GM19328 (cell line): ENCODE measurements around the gene ENOSF1.

Experiments
- ATAC-seq: cut with Tn5 transposase; IDR thresholded peaks from one replicate; pipeline ENCODE4 v1.9.1; 2021; ENCODE audit warnings: mild to moderate bottlenecking, moderate library complexity; ENCODE audit not compliant: unreplicated experiment

The ENOSF1 gene

DNA sequence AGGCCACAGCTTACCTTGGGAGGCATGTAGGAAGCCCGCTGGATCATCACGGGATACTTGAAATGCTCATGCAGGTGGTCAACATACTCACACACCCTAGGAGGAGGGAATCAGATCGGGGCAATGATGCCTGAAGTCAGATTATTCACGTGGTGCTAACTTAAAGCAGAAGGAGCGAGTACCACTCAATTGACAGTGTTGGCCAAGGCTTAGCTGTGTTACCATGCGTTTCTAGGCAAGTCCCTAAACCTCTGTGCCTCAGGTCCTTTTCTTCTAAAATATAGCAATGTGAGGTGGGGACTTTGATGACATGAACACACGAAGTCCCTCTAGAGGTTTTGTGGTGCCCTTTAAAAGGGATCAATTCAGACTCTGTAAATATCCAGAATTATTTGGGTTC lies 37.1 kb downstream of the ENOSF1 start:
- ATAC-seq = no peak

DNA sequence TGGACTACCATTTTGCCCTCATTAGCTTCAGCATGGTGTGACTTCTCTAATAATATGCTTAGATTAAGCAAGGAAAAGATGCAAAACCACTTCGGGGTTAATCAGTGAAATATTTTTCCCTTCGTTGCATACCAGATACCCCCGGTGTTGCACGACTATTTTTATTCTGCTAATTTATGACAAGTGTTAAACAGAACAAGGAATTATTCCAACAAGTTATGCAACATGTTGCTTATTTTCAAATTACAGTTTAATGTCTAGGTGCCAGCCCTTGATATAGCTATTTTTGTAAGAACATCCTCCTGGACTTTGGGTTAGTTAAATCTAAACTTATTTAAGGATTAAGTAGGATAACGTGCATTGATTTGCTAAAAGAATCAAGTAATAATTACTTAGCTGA lies 38.7 kb downstream of the ENOSF1 start:
- ATAC-seq = no peak

- ATAC-seq = no peak
These were observed 39.1 kb downstream of the ENOSF1 start for GRCh38 chr18:673317-673716.

DNA sequence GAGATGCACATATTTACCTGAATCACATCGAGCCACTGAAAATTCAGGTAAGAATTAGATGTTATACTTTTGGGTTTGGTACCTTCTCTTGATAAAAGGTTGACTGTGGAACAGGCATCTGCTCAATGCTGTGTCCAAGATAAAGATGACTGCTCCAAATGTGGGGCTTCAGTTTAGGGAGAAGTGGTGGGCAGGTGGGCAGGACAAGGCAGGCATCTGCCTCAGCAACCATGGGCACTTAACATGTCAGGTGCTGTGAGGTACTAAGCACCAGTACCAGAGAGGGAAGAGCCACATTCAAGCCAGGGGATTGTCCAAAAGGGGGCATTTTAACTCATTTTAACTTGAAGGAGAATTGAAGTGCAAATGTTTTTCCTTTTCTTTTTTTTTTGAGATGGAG lies 41.0 kb downstream of the ENOSF1 start:
- no peak for ATAC-seq

DNA sequence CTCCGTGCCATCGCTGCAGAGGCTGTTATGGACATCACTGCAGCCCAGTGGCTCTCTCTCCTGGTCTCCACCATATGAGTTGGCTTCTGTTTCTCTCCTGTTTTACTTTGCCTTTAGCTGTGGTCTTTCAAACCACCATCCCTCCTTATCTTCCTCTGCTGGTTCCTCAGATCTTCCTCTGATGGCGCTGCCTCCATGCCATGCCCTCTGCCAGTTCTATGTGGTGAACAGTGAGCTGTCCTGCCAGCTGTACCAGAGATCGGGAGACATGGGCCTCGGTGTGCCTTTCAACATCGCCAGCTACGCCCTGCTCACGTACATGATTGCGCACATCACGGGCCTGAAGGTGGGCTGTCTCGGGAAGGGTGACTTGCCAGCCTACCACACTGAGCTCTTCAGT lies 41.9 kb downstream of the ENOSF1 start:
- no peak for ATAC-seq

DNA sequence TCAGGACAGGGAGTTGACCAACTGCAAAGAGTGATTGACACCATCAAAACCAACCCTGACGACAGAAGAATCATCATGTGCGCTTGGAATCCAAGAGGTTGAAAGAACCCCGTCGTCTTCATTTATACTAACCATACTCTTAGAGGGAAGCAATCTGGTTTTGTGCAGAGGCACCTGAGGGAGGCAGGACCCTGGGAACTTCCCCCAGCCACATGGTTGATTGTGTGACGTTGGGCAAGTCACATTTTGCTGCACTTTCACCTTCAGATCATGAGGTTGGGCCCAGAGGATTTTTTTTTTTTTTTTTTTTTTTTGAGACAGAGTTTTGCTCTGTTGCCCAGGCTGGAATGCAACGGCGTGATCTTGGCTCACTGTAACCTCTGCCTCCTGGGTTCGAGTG lies 43.4 kb downstream of the ENOSF1 start:
- ATAC-seq = no peak

GRCh38 chr18:668260-668659 lies 44.2 kb downstream of the ENOSF1 start:
- ATAC-seq = no peak

GRCh38 chr18:666628-667027 lies 45.8 kb downstream of the ENOSF1 start:
- ATAC-seq = no peak

- no peak for ATAC-seq
These were observed 46.3 kb downstream of the ENOSF1 start for GRCh38 chr18:666177-666576.

DNA sequence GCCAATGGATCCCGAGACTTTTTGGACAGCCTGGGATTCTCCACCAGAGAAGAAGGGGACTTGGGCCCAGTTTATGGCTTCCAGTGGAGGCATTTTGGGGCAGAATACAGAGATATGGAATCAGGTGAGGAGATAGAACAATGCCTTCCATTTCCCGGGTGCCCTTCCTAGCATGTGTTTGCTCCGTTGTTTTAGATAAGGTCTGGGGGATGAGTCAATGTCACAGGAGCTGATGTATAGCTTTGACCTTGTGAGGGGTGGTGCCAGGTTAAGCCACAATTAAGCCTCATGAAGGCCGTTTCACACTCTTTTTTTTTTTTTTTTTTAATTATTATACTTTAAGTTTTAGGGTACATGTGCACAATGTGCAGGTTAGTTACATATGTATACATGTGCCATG lies 50.2 kb downstream of the ENOSF1 start:
- no peak for ATAC-seq

GRCh38 chr18:659597-659996 lies 52.8 kb downstream of the ENOSF1 start:
- no peak for ATAC-seq

DNA sequence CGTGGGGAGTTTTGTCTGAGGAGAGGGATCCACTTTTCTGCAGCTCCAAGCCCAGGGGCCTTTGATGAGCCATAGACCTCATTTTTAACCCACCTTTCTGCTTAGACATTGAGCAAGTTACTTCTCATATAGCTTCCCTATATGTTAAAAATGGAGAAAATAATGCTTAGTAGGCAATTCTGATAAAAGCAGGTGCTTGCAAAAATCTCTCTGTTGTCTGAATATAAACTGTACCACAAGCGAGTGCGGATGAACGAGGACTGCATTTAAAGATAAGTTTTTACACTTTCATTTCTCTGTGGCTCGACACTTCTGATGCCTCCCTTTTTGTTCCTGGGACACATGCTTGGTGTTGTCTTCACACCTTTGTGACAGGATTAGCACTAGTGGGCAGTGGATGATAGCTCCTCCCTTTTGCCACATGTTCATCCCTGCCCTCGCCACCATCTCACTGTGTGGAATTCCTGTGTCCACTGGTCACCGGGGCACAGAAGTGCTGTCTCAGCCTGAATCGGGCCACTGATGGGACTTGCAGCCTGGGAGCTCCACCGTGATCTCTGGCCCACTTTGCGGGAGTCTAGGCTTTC lies 53.4 kb downstream of the ENOSF1 start:
- no peak for ATAC-seq

DNA sequence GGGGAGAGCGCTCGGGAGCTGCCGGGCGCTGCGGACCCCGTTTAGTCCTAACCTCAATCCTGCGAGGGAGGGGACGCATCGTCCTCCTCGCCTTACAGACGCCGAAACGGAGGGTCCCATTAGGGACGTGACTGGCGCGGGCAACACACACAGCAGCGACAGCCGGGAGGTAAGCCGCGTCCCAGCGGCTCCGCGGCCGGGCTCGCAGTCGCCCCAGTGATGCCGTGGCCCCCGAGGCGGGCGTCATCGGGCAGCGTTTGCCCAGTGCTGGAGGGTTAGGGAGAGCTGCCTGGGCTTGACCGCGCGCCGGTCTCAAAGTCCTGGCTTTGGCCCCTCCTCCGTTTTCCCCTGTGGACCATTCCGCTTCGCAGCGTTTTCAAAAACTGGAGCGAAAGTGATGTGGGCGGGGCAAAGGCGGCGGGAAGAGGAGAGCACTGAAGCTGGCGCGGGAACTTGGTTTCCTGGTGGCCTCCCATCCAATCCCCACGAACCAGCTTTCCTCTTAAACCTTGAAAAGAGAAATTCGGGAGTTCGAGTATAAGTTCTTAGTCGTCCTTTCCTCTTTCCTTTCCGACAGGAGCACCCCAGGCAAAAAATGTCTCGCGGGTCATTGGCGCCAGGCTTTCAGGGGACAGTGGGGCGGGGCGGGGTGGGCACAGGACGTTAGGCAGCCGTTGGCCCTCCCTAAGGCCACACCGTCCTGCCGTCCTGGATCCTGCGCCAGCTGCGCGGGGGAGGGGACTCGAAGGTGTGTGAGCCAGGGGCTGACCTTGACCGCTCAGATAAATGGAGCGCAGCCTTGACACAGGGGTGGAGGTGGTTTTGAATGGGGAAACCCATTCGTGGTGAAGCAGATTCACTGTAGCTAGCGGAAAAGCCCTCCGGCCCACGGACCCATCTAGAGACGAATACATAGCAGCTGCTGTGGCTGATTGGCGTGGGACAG lies 54.2 kb downstream of the ENOSF1 start:
- ATAC-seq = peak; percentile 45

DNA sequence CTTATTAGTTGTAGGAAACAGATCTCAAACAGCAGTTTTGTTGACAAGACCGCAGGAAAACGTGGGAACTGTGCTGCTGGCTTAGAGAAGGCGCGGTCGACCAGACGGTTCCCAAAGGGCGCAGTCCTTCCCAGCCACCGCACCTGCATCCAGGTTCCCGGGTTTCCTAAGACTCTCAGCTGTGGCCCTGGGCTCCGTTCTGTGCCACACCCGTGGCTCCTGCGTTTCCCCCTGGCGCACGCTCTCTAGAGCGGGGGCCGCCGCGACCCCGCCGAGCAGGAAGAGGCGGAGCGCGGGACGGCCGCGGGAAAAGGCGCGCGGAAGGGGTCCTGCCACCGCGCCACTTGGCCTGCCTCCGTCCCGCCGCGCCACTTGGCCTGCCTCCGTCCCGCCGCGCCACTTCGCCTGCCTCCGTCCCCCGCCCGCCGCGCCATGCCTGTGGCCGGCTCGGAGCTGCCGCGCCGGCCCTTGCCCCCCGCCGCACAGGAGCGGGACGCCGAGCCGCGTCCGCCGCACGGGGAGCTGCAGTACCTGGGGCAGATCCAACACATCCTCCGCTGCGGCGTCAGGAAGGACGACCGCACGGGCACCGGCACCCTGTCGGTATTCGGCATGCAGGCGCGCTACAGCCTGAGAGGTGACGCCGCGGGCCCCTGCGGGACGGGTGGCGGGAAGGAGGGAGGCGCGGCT lies 55.0 kb downstream of the ENOSF1 start, which contains the start of gene TYMS:
Gene TYMS (plus strand): TSS at position 343 of the 690 bp plus-strand sequence. CDS start 90 bp downstream, at position 433.
- peak; percentile 45 for ATAC-seq

- ATAC-seq = no peak
These were observed 57.0 kb downstream of the ENOSF1 start for GRCh38 chr18:655445-655844.

- no peak for ATAC-seq
These were observed 57.8 kb downstream of the ENOSF1 start for GRCh38 chr18:654601-655000.

DNA sequence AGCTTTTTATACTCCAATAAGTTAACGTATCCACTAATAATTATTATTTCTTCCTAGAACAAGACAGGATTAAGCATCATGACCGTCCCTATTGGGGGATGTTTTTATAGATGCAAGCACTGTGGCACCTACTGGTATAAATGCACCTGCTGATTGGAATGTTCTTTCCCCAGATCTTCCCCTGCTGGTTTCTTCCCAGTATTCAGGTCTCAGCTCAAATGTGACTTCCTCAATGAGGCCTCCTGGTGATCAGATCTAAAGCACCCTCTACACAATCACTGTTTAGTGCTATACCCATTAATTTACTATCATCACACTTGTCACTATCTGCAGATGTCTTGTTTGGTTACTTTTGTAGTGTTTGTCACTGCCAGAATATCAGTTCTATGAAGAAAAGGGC lies 58.9 kb downstream of the ENOSF1 start:
- no peak for ATAC-seq

DNA sequence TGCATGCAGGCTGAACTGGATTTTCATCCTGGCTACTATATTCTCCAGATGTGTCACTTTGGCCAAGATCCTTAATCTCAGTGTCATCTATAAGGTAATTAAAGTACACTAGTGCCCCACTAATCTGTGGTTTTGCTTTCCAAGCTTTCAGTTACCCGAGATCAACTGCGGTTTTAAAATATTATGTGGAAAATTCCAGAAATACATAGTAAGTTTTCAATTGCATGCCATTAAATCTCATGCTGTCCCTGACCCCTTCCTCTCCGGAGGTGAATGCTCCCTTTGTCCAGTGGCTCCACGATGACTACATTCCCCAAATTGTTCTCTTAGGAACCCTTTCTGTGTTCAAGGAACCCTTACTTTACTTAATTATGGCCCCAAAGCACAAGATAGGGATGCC lies 60.3 kb downstream of the ENOSF1 start:
- no peak for ATAC-seq

DNA sequence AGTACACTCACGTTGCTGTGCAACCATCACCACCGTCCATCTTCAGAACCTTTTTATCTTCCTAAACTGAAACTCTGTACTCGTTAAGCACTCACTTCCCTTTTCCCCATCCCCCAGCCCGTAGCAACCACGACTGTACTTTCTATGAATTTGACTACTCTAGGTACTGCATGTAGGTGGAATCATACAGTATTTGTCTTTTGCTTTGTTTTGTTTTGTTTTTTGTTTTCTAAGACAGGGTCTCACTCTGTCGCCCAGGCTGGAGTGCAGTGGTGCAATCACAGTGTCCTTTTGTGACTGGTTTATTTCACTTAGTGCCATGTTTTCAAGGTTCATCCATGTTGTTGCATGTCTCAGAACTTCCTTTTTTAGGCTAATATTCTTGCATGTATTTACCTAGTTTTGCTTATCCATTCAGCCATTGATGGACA lies 62.0 kb downstream of the ENOSF1 start:
- ATAC-seq = peak; percentile 98

DNA sequence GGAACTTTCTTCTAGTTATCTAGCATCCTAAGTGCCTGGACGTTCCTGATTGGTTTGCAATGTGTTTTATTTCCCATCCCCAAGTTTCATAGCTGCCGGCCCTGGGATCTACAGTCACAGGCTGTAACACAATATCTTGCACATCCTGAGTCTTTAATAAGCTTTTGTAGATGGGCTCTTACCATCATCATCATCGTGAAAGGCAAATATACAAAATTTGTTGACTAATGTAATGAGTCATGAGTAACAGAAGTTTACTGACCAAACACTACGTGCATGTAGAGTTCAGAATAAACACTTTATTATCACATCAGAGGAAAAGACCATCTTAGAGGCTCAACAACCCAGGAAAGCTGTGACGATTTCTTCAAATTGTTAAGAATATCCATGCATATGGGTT lies 63.1 kb downstream of the ENOSF1 start:
- ATAC-seq = no peak

DNA sequence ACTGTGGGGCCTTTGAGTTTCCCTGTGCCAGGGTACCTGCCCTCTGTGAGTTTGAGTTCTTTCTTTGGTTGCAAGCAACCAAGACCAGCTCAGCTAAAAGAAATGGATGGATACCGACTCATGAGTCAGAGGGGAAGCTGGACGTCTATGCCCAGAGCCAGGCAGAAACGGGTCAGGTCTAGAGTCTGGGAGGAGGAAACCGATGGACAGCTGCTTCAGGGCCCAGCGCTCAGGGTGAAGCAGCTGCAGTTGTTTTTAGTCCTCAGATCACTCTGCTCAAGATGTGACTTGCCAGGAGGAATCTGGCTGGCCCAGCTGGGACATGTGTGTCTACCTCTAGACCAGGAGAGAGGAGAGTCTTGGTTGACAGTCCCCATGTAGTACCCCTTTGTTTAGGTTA lies 65.1 kb downstream of the ENOSF1 start:
- ATAC-seq = no peak
